SHP77 (cell line): Measurements from ENCODE around the gene REC114.
"Not testable (repeated sequence)": the region's sequence is repeated elsewhere in the genome, so short reads cannot be mapped to it uniquely, and the experiment has no call there.

Source experiments
- DNase-seq, 2 experiments: peaks; one replicate each; lab custom pipeline; 2025; lab: John Stamatoyannopoulos, UW

REC114 gene

GRCh38 chr15:73442968-73443367, at the start of gene REC114:
TSS of gene REC114 (plus strand) at chr15:73443164. CDS start at chr15:73443186, 22 bp downstream.
- DNase-seq = no peak

GRCh38 chr15:73393336-73393735, 49.6 kb upstream of the REC114 start:
- no peak for DNase-seq

DNA sequence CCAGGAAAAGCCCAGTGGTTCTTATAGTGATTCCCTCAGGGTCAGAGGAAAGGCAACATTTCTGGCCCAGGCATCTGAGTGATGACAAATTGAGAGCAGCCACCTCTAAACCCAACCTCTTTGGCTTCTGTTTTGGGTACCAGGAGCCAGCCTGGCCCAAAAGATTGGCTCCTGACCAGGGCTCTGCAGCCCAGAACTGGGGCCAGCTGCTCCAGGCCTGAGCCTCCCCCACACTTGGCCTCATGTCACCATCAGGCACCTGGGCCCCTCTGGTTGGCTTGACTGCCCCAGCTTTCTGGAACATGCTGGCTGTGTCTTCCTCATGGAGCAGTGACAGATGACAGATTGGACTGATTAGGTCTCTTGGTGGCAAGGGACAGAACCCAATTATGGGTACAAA, 48.2 kb upstream of the REC114 start:
- no peak for DNase-seq

GRCh38 chr15:73395671-73396070, 47.3 kb upstream of the REC114 start:
- no peak for DNase-seq

DNA sequence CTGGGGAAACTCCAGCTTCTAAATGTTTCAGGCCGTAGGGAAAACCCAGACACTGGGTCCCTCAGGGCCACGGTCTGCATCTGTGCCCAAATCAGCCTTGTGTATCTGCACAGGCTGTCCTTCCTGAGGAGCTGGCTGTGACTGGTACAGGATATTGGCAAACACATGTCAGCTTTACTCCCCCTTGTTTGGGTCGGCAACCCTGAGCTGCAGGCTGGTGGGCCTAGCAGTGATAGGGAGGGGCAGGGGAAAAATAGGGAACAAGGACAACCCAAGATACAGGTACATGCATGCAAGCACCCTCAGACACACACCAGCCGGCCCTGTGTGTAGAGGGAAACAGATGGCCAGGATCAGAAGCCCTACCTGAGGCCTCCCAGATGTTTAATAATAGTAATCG, 45.5 kb upstream of the REC114 start:
- no peak for DNase-seq

DNA sequence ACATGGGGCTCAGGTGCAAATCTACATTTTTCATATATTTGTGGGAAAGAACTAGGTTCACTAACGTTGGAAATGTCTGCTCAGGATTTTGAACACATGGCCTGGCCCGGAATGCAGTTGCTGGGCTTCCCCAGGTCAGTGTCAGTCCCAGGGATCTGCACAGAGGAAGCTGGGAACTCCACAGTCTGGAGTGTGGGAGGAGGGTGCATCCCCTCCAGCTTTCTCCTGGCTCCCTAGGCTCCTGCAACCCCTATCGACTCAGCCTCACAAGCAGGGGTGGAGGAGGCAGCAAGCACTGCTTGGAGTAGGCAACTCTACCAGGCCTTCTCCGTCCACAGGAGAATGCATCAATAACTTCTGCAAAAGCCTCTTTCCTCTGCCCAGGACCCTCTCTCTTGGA, 44.1 kb upstream of the REC114 start:
- DNase-seq = no peak

GRCh38 chr15:73400222-73400621, 42.7 kb upstream of the REC114 start:
- DNase-seq = not testable (repeated sequence)

DNA sequence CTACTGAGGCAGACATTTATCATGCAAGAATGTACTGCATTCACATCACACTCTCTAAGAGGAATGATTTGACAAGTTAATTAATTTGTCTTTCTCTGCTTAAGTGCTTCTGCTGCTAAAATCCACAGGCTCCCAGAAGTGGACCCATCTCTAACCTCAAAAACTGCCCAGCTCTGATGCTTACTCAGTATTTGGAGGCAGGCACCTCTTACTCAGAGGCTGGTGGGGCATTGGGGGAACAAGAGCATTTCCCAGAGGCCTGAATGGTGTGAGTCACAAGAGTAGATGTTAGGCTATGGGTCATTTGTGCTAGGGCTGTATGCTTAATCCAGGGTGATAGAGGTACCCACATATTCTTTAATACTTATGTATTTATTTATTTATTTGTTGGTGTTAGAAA, 39.8 kb upstream of the REC114 start:
- no peak for DNase-seq

DNA sequence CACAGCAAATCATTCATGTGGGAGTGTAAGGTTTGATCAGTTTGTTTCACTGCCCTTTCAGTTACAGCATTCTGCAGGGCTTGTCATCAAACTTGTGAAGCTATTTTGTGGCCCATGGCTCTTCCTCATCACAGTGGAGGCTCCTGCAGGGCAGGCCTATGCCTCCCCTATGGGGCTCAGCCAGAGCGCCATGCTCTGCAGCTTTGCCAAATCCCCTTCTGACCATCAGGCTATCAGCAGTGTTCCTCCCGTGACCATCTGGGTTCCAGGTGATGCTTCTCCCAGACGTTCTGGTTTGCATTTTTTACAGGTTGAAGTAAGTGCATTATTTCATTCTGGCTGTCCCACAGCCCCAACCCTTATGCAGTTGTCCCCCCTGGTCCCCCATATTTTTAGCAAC, 28.1 kb upstream of the REC114 start:
- DNase-seq = no peak

GRCh38 chr15:73424506-73424905, 18.5 kb upstream of the REC114 start:
- DNase-seq = no peak

DNA sequence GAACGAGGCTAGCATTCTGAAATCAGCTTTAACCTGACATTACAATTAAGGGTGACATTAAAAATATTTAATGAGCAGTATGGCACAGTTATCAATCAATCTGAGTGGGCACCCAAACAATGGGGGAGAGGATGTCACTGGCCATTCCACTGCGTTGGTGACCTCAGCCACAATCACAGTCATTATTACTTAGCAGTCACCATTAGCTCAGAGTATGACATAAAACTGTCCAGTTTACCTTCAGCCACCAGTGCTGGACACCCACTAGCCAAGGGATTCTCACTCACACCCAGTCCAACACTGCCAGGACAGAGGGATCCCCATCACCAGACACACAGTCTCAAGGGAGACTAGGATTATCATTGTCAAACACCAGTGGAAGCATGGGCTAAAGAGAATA, 17.5 kb upstream of the REC114 start:
- DNase-seq = no peak

- DNase-seq = no peak
These were observed 16.5 kb upstream of the REC114 start for GRCh38 chr15:73426323-73426994.

- DNase-seq = not testable (repeated sequence)
These were observed 11.6 kb upstream of the REC114 start for GRCh38 chr15:73431329-73431728.

- no peak for DNase-seq
These were observed 9.1 kb upstream of the REC114 start for GRCh38 chr15:73433873-73434272.

GRCh38 chr15:73436613-73437012, 6.4 kb upstream of the REC114 start:
- no peak for DNase-seq

DNA sequence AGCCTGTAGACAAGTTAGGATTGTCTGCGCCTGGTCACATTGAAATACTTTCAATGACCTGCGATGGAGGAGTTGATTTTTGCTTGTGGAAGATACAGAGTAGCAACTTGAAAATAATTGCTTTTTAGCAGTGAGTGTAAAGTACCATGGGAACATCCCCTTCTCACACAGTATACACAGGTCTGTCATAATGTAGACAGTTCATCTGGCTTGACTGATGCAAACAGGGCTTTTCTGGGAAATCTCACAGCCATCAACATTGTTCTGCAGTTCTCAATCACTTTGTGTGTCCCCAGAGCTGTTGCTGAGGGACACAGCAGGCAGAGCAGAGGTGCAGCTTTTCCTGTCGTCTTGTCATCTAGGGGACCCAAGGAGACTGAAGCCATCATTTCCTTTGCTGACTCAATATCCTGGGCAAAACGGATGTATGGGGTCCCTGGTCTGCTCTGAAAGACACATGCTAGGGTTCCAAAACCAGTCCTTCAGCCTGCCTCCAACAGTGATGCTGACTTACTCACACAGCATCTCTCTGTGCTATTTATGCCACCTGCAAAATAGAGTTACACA, 5.3 kb upstream of the REC114 start:
- no peak for DNase-seq

- no peak for DNase-seq
These were observed 4.3 kb upstream of the REC114 start for GRCh38 chr15:73438651-73439050.

GRCh38 chr15:73440571-73440970, 2.4 kb upstream of the REC114 start:
- no peak for DNase-seq

- DNase-seq = no peak
These were observed 543 bp upstream of the REC114 start for GRCh38 chr15:73442421-73442820.

DNA sequence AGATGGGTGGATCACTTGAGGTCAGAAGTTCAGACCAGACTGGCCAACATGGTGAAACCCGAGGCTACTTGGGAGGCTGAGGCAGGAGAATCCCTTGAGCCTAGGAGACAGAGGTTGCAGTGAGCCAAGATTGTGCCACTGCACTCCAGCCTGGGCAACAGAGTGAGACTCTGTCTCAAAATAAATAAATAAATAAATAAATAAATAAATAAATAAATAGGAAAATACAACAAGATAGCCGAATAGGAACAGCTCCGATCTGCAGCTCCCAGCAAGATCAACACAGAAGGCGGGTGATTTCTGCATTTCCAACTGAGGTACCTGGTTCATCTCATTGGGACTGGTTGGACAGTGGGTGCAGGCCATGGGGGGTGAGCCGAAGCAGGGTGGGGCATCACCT, 4.5 kb downstream of the REC114 start:
- DNase-seq = not testable (repeated sequence)

- DNase-seq = not testable (repeated sequence)
These were observed 5.3 kb downstream of the REC114 start for GRCh38 chr15:73448158-73448758.

GRCh38 chr15:73449980-73450379, 7.0 kb downstream of the REC114 start:
- not testable (repeated sequence) for DNase-seq

DNA sequence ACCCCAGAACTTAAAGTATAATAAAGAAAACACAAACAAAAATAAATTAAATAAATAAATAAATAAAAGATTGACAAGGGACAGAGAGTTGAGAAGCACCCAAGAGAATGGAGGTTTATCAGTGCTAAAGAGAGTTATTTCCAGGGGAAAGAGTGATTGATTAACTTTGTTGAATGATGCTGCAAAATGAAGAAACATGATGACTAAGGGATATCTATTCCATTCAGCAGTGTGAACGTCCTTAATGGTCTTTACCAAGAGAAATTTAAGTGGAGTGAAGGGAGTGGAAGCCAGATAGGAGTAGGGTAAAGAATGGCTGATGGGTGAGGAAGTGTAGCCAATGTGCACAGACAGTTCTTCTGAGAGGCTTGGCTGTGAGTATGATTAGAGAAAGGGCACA, 11.1 kb downstream of the REC114 start:
- DNase-seq = no peak

DNA sequence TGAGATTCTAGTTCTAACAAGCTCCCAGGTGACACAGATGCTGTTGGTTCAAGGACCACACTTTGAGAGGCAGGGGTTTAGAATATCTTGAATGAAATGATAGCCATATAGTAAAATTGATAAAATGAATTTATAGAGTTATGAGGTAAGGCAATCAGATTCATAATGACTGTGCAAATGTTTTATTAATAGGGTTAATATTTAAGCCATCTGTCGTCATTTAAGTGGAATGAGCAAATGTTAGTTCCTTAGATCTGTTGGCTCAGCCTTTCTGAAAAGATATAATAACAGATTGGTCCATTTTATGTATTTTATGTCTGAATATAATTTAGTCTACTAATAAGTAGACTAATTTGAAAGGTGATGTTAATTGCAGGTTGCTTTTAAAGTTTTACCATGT, 12.9 kb downstream of the REC114 start:
- DNase-seq = no peak
